ENCODE data around the gene PLXNA3.

Gene PLXNA3

GRCh38 chrX:154436374-154436982 lies 21.6 kb upstream of the PLXNA3 start:
- no peak for FAIRE-seq

GRCh38 chrX:154436983-154437752 lies 20.9 kb upstream of the PLXNA3 start, which contains the start of gene GDI1:
Gene GDI1, plus strand, starts transcription at chrX:154437154. Its CDS starts 101 bp downstream, at chrX:154437255.
- no peak for FAIRE-seq

GRCh38 chrX:154437971-154438893 lies 19.8 kb upstream of the PLXNA3 start:
- FAIRE-seq: no peak

GRCh38 chrX:154439841-154440240 lies 18.2 kb upstream of the PLXNA3 start:
- no peak for FAIRE-seq

DNA sequence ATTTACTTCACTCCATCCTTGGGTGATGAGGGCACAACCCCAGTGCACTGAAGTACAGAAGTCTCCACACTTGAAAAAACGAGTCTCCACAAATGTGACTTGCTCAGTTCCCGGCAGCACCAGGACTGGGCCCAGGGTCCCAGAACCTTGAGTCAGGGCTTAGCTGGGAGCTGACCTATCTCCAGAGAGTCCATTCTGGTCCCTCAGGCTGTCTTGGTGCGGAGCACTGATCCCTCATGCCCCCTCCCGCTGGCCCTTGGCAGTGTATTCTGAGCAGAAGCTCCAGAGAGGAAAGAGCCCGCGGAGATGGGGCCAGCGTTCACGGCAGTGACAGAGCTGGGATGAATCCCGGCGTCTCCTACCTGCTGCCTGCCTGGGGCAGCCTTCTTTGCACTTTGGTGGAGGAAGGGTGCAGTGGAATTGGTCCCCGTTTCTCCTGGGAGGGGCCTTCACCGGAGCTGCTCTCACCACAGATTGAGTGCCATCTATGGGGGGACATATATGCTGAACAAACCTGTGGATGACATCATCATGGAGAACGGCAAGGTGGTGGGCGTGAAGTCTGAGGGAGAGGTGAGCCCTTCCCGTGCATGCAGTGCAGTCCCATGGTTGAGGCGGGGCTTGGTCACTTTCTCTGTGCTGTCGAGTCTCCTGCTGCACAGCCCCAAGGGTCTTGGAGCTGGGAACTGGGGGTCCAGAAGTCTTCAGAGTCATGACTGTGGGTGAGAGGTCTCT lies 17.3 kb upstream of the PLXNA3 start:
- FAIRE-seq: no peak

- no peak for FAIRE-seq
Observed at GRCh38 chrX:154441564-154441963, 16.5 kb upstream of the PLXNA3 start.

GRCh38 chrX:154441984-154442707 lies 15.9 kb upstream of the PLXNA3 start:
- FAIRE-seq: no peak

- FAIRE-seq: no peak
Observed at GRCh38 chrX:154443479-154443910, 14.6 kb upstream of the PLXNA3 start.

GRCh38 chrX:154443992-154444754 lies 13.9 kb upstream of the PLXNA3 start, which contains the start of gene FAM50A:
Gene FAM50A, plus strand, starts transcription at chrX:154444141. Its CDS starts 95 bp downstream, at chrX:154444236.
- no peak for FAIRE-seq

- FAIRE-seq: no peak
Observed at GRCh38 chrX:154444755-154445246, 13.3 kb upstream of the PLXNA3 start.

GRCh38 chrX:154445776-154446175 lies 12.3 kb upstream of the PLXNA3 start:
- FAIRE-seq: no peak

- no peak for FAIRE-seq
Observed at GRCh38 chrX:154446430-154446829, 11.7 kb upstream of the PLXNA3 start.

DNA sequence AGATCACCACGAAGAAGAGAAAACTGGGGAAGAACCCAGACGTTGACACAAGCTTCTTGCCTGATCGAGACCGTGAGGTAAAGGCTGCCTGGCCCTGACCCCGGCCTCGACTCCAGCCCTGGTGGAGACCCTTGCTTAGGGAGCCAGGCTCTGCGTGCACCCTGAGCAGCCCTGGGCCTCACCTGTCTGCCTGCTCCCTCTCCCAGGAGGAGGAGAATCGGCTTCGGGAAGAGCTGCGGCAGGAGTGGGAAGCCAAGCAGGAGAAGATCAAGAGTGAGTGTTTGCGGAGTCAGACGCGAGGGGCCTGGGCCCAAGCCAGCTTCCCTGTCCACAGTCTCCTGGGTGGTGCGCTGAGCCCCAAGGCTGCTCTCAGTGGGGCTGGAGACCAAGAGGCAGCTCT lies 9.6 kb upstream of the PLXNA3 start:
- FAIRE-seq: no peak

- no peak for FAIRE-seq
Observed at GRCh38 chrX:154449618-154450017, 8.5 kb upstream of the PLXNA3 start.

- FAIRE-seq: no peak
Observed at GRCh38 chrX:154450312-154450711, 7.8 kb upstream of the PLXNA3 start.

GRCh38 chrX:154452823-154453222 lies 5.3 kb upstream of the PLXNA3 start:
- FAIRE-seq: no peak

DNA sequence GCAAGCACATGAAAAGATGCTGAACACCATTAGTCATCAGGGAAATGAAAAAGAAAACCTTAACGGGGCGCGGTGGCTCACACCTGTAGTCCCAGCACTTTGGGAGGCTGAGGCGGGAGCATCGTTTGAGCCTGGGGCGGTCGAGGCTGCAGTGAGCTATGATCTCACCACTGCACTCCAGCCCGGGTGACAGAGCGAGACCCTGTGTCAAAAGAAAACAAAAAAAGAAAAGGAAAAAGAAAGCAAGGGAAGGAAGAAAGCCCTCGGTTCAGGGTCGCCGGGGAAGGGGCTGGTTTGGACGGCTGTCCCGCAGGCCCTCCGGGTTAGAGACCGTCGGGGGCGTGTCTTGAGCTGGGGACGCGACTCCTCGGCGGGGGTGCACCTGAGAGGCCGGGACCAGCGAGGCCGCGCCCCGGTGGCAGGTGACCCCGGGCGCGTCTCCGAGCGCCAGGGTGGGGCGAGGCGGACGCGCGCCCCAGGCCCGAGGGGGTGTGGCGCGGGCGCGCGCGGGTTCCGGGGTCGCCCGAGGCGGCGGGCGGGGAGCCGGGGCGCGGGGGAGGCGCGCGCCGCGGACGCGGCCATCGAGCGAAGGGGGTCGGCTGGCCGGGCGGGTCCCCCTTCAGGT lies 478 bp upstream of the PLXNA3 start:
- FAIRE-seq: no peak

DNA sequence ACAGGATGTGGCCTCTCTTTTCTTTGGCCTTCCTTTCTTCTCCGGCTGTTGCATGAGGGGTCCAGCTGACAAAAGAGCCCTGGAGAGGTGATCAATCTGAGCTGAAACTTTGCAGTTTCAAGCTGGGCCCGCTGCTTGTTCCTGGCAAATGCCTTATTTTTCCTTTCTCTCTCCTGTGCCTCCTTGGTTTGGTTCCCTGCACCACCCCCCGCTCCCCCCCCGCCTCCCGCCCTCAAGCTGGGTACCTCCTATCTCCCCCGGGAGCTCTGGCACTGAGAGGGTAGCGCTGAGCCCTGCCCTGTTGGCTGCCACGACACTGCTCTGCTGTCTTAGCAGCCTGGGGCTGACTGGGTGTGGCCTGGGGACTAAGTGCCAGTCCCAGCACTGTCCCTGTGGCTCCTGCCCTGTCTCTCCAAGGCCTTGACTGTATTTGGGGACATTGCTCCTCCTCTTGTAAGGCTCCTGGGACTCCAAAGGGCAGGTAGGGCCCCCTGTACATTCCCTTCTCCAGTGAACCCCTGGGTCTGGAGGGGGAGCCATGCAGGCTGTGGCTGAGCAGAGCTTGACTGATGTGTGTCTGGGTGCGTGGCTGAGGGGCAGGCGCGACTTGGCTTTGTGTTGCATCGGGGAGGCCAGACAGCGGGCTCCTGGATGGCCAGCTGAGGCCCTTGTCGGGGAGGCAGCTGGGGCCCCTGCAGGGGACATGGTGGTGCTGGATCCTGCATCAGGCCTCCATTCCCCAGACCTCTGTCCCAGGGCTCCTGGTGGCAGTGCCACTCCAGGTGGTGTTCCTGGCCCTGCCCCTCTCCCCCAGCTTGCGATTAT lies 1.1 kb downstream of the PLXNA3 start:
- no peak for FAIRE-seq

GRCh38 chrX:154459832-154460231 lies 1.8 kb downstream of the PLXNA3 start:
- FAIRE-seq: no peak
